ENCODE results near the gene CCDC171. TPM values are rescaled to one million over a fixed set of nuclear protein-coding genes. Genes with fewer than 3 reads are reported as not detected.
A peak's percentile ranks its signal among the peaks of the same experiment; 100 is the strongest.

The CCDC171 gene
- total RNA-seq, 1 donor from 2014 or later = 2.9 TPM

- TF ChIP-seq CTCF (IDR thresholded peaks at IDR 0.05) = no peak
- intact Hi-C loops (cut with DNase I) = no loop called here
- Histone ChIP-seq H3K27ac (no peak overlapping the region), H3K27me3 (ENCODE audit: low read depth) (no peaks in the 10 kb centered on the region), H3K4me3 (no peak overlapping the region), H3K4me1 (no peaks in the 10 kb centered on the region), H3K9me3 (no peaks in the 10 kb centered on the region), H3K36me3 (no peaks in the 10 kb centered on the region)
- DNase-seq = no peak
- ATAC-seq = no peak
Observed at GRCh38 chr9:15724612-15725011, 171.8 kb downstream of the CCDC171 start.

GRCh38 chr9:15725953-15726352 is 173.1 kb downstream of the CCDC171 start:
- no peak for ATAC-seq
- H3K27me3 ChIP-seq (ENCODE audit: low read depth) = no peaks in the 10 kb centered on the region
- intact Hi-C loops (cut with DNase I) = no loop called here

GRCh38 chr9:15729507-15729906 is 176.7 kb downstream of the CCDC171 start:
- ATAC-seq = no peak
- DNase-seq = no peak
- Histone ChIP-seq H3K27ac (no peak overlapping the region), H3K4me3 (no peak overlapping the region), H3K27me3 (ENCODE audit: low read depth) (no peaks in the 10 kb centered on the region), H3K36me3 (no peaks in the 10 kb centered on the region), H3K4me1 (no peaks in the 10 kb centered on the region), H3K9me3 (no peaks in the 10 kb centered on the region)
- TF ChIP-seq CTCF (IDR thresholded peaks at IDR 0.05) = no peak
- intact Hi-C loops (cut with DNase I) = no loop called here

More at GRCh38 chr9:15725953-15726352, 173.1 kb downstream of the CCDC171 start:
- no peak for TF ChIP-seq CTCF (IDR thresholded peaks at IDR 0.05)
- H3K4me3 ChIP-seq = no peak overlapping the region
- H3K9me3 ChIP-seq = no peaks in the 10 kb centered on the region
- no peaks in the 10 kb centered on the region for H3K36me3 ChIP-seq
- no peaks in the 10 kb centered on the region for H3K4me1 ChIP-seq
- DNase-seq = no peak
- no peak overlapping the region for H3K27ac ChIP-seq

GRCh38 chr9:15735083-15735857 is 182.4 kb downstream of the CCDC171 start:
- DNase-seq (no peak), ATAC-seq (peak; percentile 72 to 95)
- intact Hi-C loops (cut with DNase I) = no loop called here
- Histone ChIP-seq H3K4me1 (no peaks in the 10 kb centered on the region), H3K9me3 (no peaks in the 10 kb centered on the region), H3K27ac (no peak overlapping the region), H3K27me3 (ENCODE audit: low read depth) (no peaks in the 10 kb centered on the region), H3K4me3 (no peak overlapping the region), H3K36me3 (no peaks in the 10 kb centered on the region)
- TF ChIP-seq CTCF (IDR thresholded peaks at IDR 0.05) = no peak

GRCh38 chr9:15736569-15736968 is 183.7 kb downstream of the CCDC171 start:
- intact Hi-C loops (cut with DNase I) = no loop called here
- ATAC-seq (no peak), DNase-seq (no peak)
- H3K27me3 ChIP-seq (ENCODE audit: low read depth) = no peaks in the 10 kb centered on the region
- no peak overlapping the region for H3K27ac ChIP-seq
- H3K4me1 ChIP-seq = no peaks in the 10 kb centered on the region
- no peak for TF ChIP-seq CTCF (IDR thresholded peaks at IDR 0.05)
- no peaks in the 10 kb centered on the region for H3K9me3 ChIP-seq
- H3K36me3 ChIP-seq = no peaks in the 10 kb centered on the region
- no peak overlapping the region for H3K4me3 ChIP-seq
